Measurements from ENCODE around the gene MYL9.

GRCh38 chr20:36498386-36499179, 42.7 kb upstream of the MYL9 start:
- TF ChIP-seq, protein P1, sequence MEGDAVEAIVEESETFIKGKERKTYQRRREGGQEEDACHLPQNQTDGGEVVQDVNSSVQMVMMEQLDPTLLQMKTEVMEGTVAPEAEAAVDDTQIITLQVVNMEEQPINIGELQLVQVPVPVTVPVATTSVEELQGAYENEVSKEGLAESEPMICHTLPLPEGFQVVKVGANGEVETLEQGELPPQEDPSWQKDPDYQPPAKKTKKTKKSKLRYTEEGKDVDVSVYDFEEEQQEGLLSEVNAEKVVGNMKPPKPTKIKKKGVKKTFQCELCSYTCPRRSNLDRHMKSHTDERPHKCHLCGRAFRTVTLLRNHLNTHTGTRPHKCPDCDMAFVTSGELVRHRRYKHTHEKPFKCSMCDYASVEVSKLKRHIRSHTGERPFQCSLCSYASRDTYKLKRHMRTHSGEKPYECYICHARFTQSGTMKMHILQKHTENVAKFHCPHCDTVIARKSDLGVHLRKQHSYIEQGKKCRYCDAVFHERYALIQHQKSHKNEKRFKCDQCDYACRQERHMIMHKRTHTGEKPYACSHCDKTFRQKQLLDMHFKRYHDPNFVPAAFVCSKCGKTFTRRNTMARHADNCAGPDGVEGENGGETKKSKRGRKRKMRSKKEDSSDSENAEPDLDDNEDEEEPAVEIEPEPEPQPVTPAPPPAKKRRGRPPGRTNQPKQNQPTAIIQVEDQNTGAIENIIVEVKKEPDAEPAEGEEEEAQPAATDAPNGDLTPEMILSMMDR (conservative IDR thresholded peaks at IDR 0.05; ENCODE audit: low read length): no peak
- TF ChIP-seq EZH2phosphoT487 (IDR thresholded peaks at IDR 0.05; ENCODE audit: borderline replicate concordance): no peak

Measured in Loucy (cell line).